Left renal cortex interstitium (tissue), 4 donors: Measurements from ENCODE around the gene NKX2-8. TPM values are rescaled to one million over a fixed set of nuclear protein-coding genes. Genes with fewer than 3 reads are reported as not detected.
A peak's percentile ranks its signal among the peaks of the same experiment; 100 is the strongest.
"Not testable (repeated sequence)": the region's sequence is repeated elsewhere in the genome, so short reads cannot be mapped to it uniquely, and the experiment has no call there.

Experiments used
- DNase-seq, 4 donors: peaks; one replicate each; pipeline ENCODE4 v3.0.0-alpha.2; 2013; ENCODE audit warnings: low read depth in 4 of 4, low spot score in 2 of 4, missing footprints in 1 of 4
- polyA plus RNA-seq, 4 donors: library from polyadenylated mRNA; unstranded; fragments of 120-200 nt; gene quantifications; one replicate each; pipeline ENCODE4 v1.2.1, GENCODE V29; 2013; ENCODE audit not compliant: insufficient read length in 4 of 4

NKX2-8 gene
- polyA plus RNA-seq, 4 donors, result not detected

DNA sequence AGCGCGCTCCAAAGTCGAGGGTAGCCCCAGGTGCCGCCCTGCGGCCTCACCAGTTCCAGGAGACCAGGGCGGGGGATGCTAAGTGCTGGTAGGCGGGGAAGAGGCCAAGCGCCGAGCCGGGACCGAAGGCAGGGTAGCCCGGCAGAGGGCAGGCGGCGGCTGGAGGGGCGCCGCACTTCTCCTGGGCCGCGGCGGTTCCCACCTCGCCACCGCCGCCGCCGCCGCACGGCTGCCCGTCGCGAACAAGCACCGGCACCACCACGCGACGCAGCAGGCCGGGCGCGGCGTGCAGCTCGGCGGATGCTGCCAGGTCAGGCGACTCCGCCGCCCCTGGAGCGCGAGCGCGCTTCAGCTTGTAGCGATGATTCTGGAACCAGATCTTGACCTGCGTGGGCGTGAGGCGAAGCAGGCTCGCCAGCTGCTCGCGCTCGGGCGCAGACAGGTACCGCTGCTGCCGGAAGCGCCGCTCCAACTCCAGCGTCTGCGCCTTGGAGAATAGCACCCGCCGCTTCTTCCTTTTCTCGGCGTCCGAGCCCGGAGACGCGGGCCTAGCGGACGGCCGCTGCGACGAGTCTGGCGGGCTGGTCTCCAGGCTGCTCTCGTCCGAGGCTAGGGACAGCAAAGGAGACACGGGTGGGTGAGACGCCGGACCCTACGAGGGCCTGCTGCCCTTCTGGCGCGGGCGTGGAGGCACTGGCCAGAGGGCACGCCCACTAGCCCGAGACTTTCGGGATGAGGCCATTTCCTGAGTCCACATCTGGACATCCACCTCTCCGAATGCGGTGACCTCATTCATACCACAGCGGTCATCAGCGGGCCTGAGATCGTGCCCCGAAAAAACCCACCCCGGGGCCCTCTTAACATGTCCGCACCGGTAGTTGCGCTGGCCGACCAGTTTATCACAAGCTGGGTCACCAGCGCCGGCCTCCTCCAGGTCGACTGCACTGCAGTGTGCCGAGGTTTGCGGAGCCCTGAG is 1.3 kb downstream of the NKX2-8 start:
- DNase-seq, result peak in 1 of 4 donors; percentile 41

DNA sequence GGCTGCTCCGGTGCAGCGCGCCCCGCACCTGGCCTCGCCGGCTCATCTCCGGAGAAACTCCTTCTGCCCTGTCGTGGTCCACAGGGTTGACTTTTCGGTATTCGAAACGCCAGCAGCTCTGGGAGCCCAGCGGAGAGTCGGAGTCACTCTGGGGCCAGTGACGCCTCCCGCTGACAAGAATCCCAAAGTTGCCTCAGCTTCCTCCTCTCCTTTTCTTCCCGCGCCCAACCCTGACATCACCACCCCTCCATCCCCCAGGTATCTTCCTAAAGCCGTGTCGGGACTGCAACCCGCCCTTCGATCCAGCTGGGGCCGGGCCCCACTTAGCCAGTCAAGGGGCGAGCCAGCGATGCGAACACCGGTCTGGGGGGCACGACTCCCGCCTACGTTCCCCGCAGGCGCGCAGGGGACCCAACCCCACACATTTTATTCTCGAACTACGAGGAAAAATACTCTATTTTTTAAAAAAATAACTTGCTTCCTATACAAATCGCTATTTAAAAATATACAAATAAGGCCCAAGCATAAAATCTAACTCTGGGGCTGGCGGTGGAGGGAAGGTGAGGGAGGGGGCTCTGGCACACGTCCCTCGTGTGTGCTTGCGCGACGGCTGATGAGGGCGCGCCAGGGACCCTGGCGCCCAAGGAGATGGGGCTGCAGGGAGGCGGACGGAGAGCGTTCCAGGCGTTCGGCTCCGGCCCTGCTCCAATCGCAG is 2.1 kb downstream of the NKX2-8 start:
- DNase-seq, result no peak

DNA sequence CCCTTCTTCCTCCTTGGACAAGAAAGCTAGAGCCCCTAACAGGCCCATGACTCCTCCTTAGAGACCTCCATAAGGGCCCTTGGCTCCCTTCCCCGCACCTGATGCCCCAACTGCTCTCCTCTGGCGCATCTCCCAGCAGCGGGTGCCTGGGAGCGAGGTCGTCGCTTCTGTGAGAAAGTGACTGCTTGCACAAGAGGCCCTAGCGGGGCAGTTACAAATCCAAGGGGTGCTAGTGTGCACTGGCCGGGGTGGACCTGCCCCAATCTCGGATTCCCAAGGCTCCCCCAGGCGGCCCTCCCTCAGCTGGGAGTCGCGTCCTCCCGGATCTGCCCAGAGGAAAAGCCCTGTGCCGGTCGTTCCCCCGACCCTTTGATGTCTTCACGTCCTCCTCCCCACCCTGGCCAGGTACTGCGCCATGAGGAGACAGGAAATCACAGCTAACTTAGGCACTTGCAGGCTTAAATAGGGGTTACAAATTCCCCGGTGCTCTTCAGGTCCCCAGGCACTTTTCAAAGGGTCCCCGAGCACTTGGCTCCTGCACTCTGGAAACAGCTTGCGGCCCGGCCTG is 2.8 kb downstream of the NKX2-8 start:
- no peak for DNase-seq

DNA sequence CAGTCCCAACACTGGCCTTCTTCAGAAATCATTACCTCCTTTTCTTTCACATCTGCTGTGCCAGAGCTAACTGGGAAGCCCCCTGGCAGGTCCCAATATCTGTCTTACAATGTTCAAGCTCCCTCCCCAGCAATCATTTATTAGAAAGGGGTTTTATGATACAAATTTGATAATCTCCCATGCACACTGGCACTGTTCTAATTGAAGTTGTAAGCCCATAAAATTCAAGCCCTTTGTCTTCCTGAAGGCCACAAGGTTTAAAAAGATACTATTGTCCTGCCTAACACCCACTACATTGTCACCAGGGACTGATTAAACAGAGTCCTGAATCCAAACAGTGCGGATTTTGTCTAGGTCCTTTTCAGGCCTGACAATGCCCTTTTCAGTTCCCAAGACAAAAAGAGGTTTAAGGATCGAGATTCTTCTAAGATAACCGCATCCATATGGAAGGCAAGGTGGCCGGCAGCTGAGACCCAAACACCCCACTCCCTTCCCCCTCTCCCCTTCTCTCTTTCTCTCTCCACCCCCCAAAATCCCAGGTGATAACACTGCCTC is 3.3 kb downstream of the NKX2-8 start:
- no peak for DNase-seq

DNA sequence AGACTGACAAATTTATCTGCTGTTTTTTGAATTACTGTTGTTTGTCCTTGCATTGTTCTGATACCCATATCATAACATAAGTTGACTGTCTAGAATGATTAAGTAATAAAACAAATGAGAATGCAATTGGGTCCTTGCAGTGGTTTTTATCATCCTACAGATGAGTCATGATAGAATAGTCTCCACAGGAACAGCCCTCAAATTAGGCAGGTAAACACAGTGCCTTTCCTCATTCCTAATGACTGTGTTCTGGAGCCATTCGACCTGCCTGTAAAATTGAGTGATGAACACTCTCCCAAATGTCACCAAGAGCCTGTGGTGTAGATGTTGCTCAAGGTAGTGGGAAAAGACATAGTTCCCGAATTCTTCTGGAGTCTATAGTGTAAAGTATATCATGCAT is 12.3 kb downstream of the NKX2-8 start:
- DNase-seq, result no peak

DNA sequence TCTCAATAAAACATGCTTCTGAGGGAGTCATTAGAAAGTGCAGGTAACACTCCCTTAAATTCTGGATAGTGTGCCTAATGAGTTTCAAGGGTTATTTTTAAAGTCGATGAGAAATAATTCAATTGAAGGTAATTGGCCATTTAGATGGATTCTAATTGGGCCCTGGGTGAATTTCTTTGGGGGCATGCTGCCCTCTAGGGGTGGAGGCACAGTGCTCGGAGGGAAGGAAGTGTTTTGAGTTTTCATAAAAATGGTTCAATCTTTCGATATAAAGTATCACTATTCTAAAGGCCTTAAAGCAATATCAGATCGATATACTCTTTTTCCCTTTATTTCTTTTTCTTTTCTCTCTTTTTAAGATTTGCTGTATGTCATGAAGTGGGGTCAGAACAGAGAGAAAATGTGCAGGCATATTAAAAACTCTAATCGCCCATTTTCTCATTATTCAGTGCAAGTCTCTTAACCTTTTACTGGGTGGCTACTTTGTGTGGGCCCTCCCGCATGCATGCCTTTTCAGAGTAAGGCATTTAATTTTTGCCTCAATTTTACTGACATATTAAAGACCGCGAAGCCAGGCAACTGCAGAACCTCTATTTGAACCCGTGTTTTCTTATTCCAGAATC is 25.5 kb downstream of the NKX2-8 start:
- DNase-seq, result no peak

DNA sequence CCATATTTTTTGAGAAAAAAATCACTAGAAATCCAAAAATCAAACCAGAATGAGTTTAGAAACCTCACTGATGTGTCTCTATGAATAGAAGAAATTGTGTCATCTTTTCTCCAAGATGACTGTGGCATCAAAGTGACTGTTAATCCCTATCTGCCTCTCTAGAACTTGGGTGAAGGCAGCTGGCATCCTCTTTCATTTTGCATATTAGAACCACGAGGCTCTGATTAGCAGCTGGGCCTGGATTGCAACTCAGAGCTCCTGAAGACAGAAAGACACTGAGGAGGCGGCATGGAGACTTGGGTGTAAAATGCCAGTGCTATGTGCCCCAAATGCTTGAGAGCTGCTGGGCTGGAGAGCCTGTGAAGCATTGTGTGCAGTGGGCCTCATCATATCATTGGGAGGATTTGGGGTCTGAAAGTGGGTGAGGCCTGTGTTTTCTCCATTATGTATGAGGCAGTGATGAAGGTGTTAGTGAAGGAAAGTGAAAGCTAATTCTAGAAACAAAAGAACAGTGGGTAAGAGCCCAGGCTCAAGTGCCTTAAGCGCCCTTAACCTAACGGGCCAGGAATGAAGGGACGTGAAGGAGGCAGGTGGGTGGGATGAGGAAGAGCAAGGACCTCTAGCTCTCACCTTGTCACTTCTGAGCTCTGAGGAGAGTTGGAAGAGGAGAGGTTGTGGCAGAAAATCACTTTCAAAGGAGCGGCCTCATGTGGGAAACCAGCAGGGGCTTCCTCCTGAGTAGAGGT is 26.2 kb downstream of the NKX2-8 start:
- no peak for DNase-seq

DNA sequence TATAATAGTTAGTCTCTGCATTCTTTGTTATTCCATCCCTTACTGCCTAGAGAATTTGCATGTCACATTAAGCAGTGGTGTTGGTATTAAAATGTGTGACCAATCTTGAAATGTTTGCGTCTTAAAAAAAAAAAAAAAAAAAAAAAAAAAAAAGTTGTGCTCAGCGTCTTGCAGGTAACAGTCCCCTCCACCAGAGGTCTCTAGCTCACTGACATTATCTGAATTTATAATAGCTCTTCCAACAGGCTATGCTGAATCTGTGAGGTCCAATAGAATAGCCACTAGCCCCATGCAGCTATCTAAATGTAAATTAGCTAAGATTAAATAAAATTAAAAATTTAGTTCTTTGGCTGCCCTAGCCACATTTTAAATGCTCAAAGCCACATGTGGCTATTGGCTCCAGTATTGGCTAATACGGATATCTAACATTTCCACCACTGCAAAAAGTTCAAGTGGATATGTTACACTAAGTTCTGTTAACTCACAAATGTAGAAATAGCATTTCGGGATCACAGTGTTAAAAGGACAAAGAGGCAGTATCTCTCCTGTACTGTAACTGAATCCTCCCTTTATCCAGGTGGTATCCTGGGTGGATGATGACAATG is 28.7 kb downstream of the NKX2-8 start:
- peak in 1 of 4 donors; percentile 20 for DNase-seq

DNA sequence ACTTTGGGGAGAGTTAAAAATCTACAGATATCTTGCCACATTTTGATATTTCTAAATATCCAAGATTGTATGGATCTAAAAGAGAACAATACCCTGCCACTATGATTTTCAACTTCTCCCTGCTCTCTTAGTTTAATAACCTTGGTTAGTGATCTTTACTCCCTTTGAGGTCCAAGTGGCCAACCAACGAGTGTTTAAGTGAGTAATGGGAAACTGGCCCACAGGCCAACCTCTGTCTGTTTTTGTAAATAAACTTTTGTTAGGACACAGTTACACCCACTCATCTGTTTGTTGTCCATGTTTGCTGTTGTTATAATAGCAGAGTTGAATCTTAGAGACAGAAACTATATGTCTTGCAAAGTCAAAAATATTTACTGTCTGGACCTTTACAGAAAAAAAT is 31.5 kb downstream of the NKX2-8 start:
- DNase-seq, result no peak

DNA sequence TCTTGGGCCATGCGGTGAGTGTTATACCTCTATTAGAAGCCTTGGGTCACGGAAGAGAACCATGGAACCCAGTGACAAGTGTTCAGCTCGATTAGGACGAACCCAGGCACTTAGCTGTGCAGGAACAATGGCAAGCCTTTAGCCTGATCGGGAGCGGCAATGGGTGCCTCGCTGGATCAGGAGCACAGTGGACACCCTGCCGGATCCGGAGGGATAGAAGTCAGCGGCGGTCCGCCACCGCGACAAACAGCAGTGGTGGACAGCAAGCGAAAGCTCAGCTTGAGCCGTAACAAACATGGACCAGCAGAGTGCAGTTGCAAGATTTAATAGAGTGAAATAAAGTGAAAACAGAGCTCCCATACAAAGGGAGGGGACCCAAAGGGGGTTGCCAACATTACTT is 38.1 kb downstream of the NKX2-8 start:
- DNase-seq, result not testable (repeated sequence)

DNA sequence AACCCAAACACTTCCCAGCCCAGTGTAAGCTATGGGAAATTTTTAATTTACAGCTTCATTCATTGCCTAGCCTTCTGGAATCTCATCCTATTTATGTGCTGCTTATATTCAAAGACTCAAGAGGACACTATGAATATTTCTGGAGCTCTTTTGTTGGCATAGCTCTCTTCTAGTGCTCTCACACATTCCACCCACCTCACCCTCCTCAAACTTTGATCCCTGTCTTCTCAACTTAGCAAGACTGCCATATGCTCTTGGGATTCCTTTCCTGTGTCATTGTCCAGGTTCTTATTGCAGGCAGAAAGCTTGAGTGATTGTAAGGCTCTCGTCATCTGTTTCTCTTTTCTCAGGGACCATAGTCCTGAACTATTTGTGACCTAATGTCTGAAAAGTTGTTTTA is 44.4 kb downstream of the NKX2-8 start:
- DNase-seq, result no peak

Other genes starting within 250 kb of the NKX2-8 start
- gene NKX2-1, start 62.4 kb downstream of the NKX2-8 start, polyA plus RNA-seq, result not detected
- under 1 TPM; 0.27 to 0.36 (median 0.30) TPM for gene PAX9, start 79.2 kb upstream of the NKX2-8 start, polyA plus RNA-seq